Fibroblast of the aortic adventitia (primary cell): ENCODE data around the gene ELMOD1. TPM values are rescaled to one million over a fixed set of nuclear protein-coding genes. Genes with fewer than 3 reads are reported as not detected.
A peak's percentile ranks its signal among the peaks of the same experiment; 100 is the strongest.

Experiments used
- DNase-seq: peaks from one replicate; pipeline ENCODE4 v3.0.0-alpha.2; 2010; ENCODE audit warnings: low read depth
- H3K4me3 ChIP-seq: 2 replicates; pipeline ENCODE4 v1.5.1; 2011; ENCODE audit warnings: low read depth, mild to moderate bottlenecking, control low read depth, low read length, moderate library complexity
- total RNA-seq: library from RNA; depleted of rRNA; stranded (reverse); fragments of >200 nt; gene quantifications from 2 replicates; pipeline ENCODE4 v1.2.3, GENCODE V29; 2012; ENCODE audit warnings: low replicate concordance
- TF ChIP-seq, protein P1 (sequence below): IDR thresholded peaks from 2 replicates; pipeline ENCODE4 v1.5.1; 2011; ENCODE audit warnings: mild to moderate bottlenecking, low read length, control low read depth, inconsistent platforms; ENCODE audit not compliant: insufficient read depth

ELMOD1 gene
- total RNA-seq, 1 donor: 0.36 TPM

DNA sequence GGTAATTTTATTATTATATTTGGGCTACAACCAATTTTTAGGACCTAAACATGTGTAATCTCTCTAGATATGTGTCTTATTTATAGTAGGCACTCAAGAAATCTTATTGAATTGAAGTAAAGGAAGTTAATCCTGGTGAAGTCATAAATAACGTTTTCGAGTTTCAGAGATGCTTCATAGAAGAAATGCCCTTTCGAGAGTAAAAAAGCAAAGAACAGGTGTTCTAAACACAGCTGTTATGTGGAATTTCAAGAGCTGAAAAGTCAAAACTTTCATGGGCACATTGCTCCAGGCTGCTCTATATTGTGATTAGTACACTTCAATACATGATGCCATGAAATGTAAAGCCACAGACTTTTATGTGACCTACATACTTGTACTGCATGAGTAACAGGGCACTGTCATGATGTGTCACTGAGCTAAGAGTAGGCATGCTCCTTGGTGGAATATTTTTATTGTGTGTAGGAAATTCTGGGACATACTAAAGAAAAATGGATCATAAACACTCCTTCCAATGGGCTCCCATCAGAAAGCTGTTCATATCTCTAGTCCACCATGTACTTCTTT lies 7.2 kb upstream of the ELMOD1 start:
- TF ChIP-seq, protein P1, sequence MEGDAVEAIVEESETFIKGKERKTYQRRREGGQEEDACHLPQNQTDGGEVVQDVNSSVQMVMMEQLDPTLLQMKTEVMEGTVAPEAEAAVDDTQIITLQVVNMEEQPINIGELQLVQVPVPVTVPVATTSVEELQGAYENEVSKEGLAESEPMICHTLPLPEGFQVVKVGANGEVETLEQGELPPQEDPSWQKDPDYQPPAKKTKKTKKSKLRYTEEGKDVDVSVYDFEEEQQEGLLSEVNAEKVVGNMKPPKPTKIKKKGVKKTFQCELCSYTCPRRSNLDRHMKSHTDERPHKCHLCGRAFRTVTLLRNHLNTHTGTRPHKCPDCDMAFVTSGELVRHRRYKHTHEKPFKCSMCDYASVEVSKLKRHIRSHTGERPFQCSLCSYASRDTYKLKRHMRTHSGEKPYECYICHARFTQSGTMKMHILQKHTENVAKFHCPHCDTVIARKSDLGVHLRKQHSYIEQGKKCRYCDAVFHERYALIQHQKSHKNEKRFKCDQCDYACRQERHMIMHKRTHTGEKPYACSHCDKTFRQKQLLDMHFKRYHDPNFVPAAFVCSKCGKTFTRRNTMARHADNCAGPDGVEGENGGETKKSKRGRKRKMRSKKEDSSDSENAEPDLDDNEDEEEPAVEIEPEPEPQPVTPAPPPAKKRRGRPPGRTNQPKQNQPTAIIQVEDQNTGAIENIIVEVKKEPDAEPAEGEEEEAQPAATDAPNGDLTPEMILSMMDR: no peak
- DNase-seq: no peak
- no peak overlapping the region for H3K4me3 ChIP-seq

DNA sequence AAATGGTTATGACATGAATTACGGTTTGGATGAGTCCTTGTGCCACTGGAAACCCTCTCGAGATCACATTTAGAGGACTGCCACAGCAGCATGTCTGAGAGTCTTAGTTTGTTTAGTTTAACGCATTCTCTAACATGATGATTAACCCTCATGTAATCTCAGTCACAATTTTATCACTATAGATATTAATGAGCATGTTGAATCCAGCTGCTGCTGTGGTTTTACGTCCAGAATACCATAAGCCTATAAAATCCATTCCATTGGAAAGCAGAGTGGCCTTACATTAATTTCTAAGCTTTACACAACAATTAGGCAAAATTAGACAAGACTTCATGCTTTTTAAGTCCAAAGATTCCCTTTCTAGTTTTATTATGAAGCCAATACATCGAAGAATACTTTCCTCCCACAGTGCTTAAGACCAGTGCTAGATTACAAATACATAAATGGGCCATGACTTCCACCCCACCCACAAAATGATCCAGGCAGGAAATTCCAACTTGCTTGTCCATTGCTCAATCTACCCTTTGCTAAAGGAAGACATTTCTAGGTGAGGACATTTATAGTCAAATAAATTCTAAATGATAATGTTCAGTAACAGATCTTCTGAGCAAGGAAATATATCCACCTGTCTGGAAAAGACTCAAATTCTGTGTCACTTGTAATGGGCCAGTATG lies 3.5 kb upstream of the ELMOD1 start:
- H3K4me3 ChIP-seq: no peak overlapping the region
- TF ChIP-seq, protein P1: no peak
- DNase-seq: peak; percentile 34

DNA sequence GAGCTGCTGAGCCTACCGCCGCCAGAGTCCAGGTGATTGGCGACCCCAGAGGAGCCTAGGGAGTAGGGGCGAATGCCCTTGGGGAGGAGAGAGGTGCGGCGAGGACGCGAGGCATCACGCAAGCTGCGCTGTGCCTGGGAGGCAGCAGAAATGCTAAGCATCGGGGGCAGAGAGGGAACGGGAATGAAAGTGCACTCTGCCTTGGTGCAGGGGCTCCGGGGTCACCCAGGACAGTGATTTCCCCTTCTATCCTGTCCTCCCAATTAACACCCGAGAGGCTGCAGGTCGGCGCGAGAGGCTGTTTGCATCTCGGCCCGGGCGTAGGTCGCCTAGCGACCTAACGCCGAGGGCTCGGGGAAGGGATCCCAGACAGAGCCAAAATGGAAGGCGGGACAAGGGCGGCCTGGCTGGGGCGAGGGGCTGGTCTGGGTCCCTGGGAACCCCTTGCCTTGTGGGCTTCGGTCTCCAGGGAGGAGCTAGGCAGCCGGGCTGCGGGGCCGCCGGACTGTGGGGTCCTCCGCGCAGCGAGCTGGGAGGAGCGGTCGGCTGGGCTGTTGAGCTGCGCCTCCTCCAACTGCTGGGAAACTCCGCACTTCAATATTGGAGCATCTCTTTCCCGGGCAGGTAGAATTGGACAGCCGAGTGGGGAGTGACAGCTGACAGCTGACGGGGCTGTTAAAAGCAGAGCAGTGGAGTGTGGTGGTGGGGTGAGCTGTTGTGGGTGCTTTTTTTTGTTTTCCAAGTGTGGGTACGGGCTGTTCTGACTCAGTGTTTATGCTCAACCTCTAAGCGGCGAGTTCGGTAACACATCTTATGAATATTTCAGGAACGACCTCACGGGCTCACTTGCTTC lies 657 bp downstream of the ELMOD1 start:
- TF ChIP-seq, protein P1: no peak
- DNase-seq: no peak
- H3K4me3 ChIP-seq: peak overlapping the region; percentile 82

DNA sequence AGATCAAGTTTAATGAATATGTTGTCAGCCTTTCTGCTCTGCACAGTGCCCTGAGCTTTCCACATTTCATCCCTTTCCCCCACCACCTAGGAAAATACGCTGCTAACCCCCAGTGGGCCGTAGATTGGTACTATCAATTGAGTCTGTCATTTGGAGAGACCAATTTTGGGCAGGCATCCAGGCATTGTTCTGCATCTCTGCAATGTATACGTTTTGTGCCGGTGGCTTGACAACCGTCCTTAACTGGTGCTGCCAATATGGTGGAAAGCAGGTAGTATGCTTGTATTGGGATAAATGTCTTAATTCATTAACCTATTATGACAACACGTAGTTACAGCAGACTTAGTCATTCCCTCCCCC lies 1.3 kb downstream of the ELMOD1 start:
- no peak for DNase-seq
- TF ChIP-seq, protein P1: no peak
- no peak overlapping the region for H3K4me3 ChIP-seq

DNA sequence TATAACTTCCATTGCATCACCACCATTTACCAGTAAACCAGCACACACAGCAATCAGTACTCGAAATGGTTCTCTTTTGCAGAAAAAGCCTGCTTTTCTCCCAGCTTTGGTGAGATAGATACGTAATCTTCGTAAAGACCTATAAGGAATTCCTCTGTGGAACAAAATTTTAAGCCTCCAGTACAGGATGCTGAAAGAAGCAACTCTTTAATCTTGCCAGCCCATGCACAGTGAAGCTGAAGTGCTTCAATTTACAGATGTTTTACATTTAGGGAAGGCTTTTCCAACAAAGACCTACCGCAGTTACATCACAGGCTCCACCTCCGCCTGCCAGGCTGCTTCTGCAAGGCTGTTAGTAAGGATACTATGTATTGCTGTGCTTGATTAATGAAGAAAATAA lies 1.9 kb downstream of the ELMOD1 start:
- no peak overlapping the region for H3K4me3 ChIP-seq
- TF ChIP-seq, protein P1: no peak
- DNase-seq: no peak

DNA sequence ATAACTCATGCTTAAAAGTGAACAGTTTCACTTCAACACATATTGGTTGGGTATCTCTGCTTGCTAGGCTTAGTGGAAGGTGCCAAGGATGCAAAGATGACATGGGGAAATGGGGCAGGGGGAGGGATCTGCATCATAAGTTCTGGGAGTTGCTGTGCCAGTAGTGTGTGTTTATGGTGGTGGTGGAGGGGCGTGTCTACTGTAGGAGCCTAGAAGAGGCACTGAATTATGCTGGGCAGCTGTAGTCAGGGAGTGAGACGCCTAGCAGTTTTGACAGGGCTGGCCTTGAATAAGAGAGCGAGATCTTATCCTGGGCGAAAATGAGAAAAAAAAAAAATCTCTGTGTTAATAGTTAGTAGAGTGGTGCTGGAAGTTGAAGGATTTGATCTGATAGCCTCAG lies 3.0 kb downstream of the ELMOD1 start:
- H3K4me3 ChIP-seq: no peak overlapping the region
- TF ChIP-seq, protein P1: no peak
- DNase-seq: no peak
